GM12878 (cell line): ENCODE data around the gene PIP4K2A. TPM values are rescaled to one million over a fixed set of nuclear protein-coding genes. Genes with fewer than 3 reads are reported as not detected.
A peak's percentile ranks its signal among the peaks of the same experiment; 100 is the strongest.

Experiments used
- ATAC-seq: fragments of 200-7000 bp; cut with Tn5 transposase; 3 replicates; pipeline ENCODE4 v1.9.1; 2020; ENCODE audit warnings: mild to moderate bottlenecking, moderate library complexity
- BruUV-seq: library from RNA; stranded (reverse); fragments of 400-500 nt; replicated peaks from 2 replicates; lab custom pipeline; 2021; lab: Mats Ljungman, UMichigan
- CTCF ChIA-PET: fragments of 300-600 bp; sonication (Branson Sonifier 250); formaldehyde crosslinking; extraction: SDS; loops from one replicate; lab custom pipeline; 2021; ENCODE audit warnings: inconsistent platforms; lab: Yijun Ruan, JAX
- POLR2A ChIA-PET: fragments of 350-600 bp; formaldehyde crosslinking; extraction: SDS; loops from one replicate; lab custom pipeline; 2021; ENCODE audit warnings: inconsistent platforms; lab: Charles Lee
- RAD21 ChIA-PET: fragments of 300-600 bp; sonication (Branson Sonifier 250); formaldehyde crosslinking; loops from one replicate; lab custom pipeline; 2023; ENCODE audit warnings: antibody characterized with exemption; ENCODE audit not compliant: unreplicated experiment; lab: Charles Lee
- SMC1A ChIA-PET: fragments of 300-600 bp; sonication (Branson Sonifier 250); formaldehyde crosslinking; loops from one replicate; lab custom pipeline; 2023; ENCODE audit not compliant: unreplicated experiment, uncharacterized antibody; lab: Charles Lee
- DNase-seq: peaks from one replicate; pipeline ENCODE4 v3.0.0-alpha.2; 2011; ENCODE audit warnings: low read depth, low spot score
- FAIRE-seq: peaks from 3 replicates; lab custom pipeline; 2011; peaks lifted over from hg19 to GRCh38; lab: Jason Lieb, UNC
- H2AFZ ChIP-seq: 2 replicates; pipeline ENCODE4 v1.6.0; 2011; ENCODE audit warnings: low read depth, low read length, control low read depth; ENCODE audit not compliant: control insufficient read depth
- H3K27ac ChIP-seq: 2 replicates; pipeline ENCODE4 v1.5.1; 2011; ENCODE audit warnings: control low read depth; ENCODE audit not compliant: control insufficient read depth, insufficient read depth
- H3K27me3 ChIP-seq, 2 experiments: replicated peaks in 1 of 2; 2 replicates each; pipeline versions ENCODE4 v1.6.0 to v1.6.1; 2011; ENCODE audit warnings: low read length in 1 of 2; ENCODE audit not compliant: control insufficient read depth in 2 of 2, insufficient read depth in 2 of 2
- H3K36me3 ChIP-seq, 2 experiments: 2 replicates each; pipeline ENCODE4 v1.5.1; 2011; ENCODE audit warnings: low read length in 1 of 2; ENCODE audit not compliant: control insufficient read depth in 2 of 2, insufficient read depth in 2 of 2
- H3K4me1 ChIP-seq: 2 replicates; pipeline ENCODE4 v1.6.1; 2011; ENCODE audit warnings: mild to moderate bottlenecking, low read length, moderate library complexity, mixed read lengths; ENCODE audit not compliant: control insufficient read depth, insufficient read depth
- H3K4me2 ChIP-seq: 2 replicates; pipeline ENCODE4 v1.6.0; 2011; ENCODE audit warnings: control low read depth; ENCODE audit not compliant: control insufficient read depth, insufficient read depth
- H3K4me3 ChIP-seq: fragments of 200-600 bp; sonication (generic); 2 replicates; pipeline ENCODE4 v1.5.1; 2016
- H3K79me2 ChIP-seq: 2 replicates; pipeline ENCODE4 v1.6.0; 2011; ENCODE audit warnings: low read length; ENCODE audit not compliant: control insufficient read depth, insufficient read depth
- H3K9ac ChIP-seq: 2 replicates; pipeline ENCODE4 v1.8.0; 2011; ENCODE audit warnings: low read length, control low read depth, mixed read lengths; ENCODE audit not compliant: control insufficient read depth, insufficient read depth
- H3K9me3 ChIP-seq: replicated peaks from 3 replicates; pipeline ENCODE4 v1.5.1; 2011; ENCODE audit warnings: mild to moderate bottlenecking, low read length; ENCODE audit not compliant: control insufficient read depth, insufficient read depth
- H4K20me1 ChIP-seq: 2 replicates; pipeline ENCODE4 v1.6.0; 2011; ENCODE audit not compliant: control insufficient read depth, insufficient read depth
- CTCF ChIP-seq, 3 experiments: IDR thresholded peaks in 2 of 3; conservative IDR thresholded peaks in 1 of 3; 2 replicates each; pipeline ENCODE4 v1.5.1; 2011; ENCODE audit warnings: low read depth in 3 of 3, low read length in 3 of 3, mild to moderate bottlenecking in 3 of 3, control low read depth in 2 of 3, moderate library complexity in 2 of 3, inconsistent platforms in 1 of 3, mixed read lengths in 1 of 3; ENCODE audit not compliant: control insufficient read depth in 2 of 3, insufficient read depth in 1 of 3; ENCODE audit errors: extremely low read depth in 1 of 3
- ETV6 ChIP-seq, 2 experiments: fragments of 450-650 bp in 1 of 2; IDR thresholded peaks in 1 of 2; conservative IDR thresholded peaks in 1 of 2; 2 replicates each; pipeline ENCODE4 v1.6.1; 2014; ENCODE audit warnings: antibody characterized with exemption in 1 of 2, borderline replicate concordance in 1 of 2, low read depth in 1 of 2, mild to moderate bottlenecking in 1 of 2, moderate library complexity in 1 of 2
- HDAC6 ChIP-seq: fragments of 200-600 bp; sonication (generic); IDR thresholded peaks from one replicate; pipeline ENCODE4 v1.8.0; 2017; ENCODE audit warnings: antibody characterized with exemption; ENCODE audit not compliant: unreplicated experiment
- HDGF ChIP-seq: fragments of 450-650 bp; IDR thresholded peaks from 2 replicates; pipeline ENCODE4 v1.6.1; 2016; ENCODE audit warnings: antibody characterized with exemption
- IRF3 ChIP-seq: fragments of 450-650 bp; IDR thresholded peaks from 2 replicates; pipeline ENCODE4 v1.6.1; 2014; ENCODE audit warnings: mild to moderate bottlenecking
- POLR2A ChIP-seq: IDR thresholded peaks from 2 replicates; pipeline ENCODE4 v1.6.1; 2011; ENCODE audit warnings: low read depth, mild to moderate bottlenecking, low read length
- RAD21 ChIP-seq: IDR thresholded peaks from 2 replicates; pipeline ENCODE4 v1.6.1; 2011; ENCODE audit warnings: mild to moderate bottlenecking, low read depth, low read length, moderate library complexity; ENCODE audit not compliant: insufficient read depth
- RBBP5 ChIP-seq: fragments of 200-600 bp; sonication (generic); conservative IDR thresholded peaks from 2 replicates; pipeline ENCODE4 v1.6.1; 2016
- SMAD5 ChIP-seq: IDR thresholded peaks from 2 replicates; pipeline ENCODE4 v1.6.1; 2016; ENCODE audit warnings: antibody characterized with exemption, low read depth
- TCF3 ChIP-seq: IDR thresholded peaks from 2 replicates; pipeline ENCODE4 v1.6.1; 2012; ENCODE audit warnings: low read depth, mild to moderate bottlenecking, low read length, borderline replicate concordance; ENCODE audit not compliant: insufficient read depth
- USF2 ChIP-seq: IDR thresholded peaks from 2 replicates; pipeline ENCODE4 v1.6.1; 2011; ENCODE audit warnings: low read depth, low read length, improper control_type of control experiment, borderline replicate concordance
- ZNF592 ChIP-seq: fragments of 450-650 bp; IDR thresholded peaks from 2 replicates; pipeline ENCODE4 v1.6.1; 2017; ENCODE audit warnings: mild to moderate bottlenecking, moderate library complexity
- WGBS: methylation state at CpG from one replicate; pipeline ENCODE4 v1.1.6; 2016; ENCODE audit warnings: low lambda C conversion rate; ENCODE audit not compliant: insufficient replicate concordance, insufficient coverage; ENCODE audit errors: missing lambda C conversion rate; 5-methylcytosine and 5-hydroxymethylcytosine counted together
- in situ Hi-C: fragments of 300-500 bp; cut with MboI; formaldehyde crosslinking; loops from 9 replicates; pipeline ENCODE4 v1.14.3; 2018; ENCODE audit warnings: mixed read lengths
- intact Hi-C: fragments of 100-400 bp; cut with micrococcal nuclease; formaldehyde crosslinking; loops from one replicate; pipeline ENCODE4 v1.14.2; 2022; ENCODE audit not compliant: unreplicated experiment
- polyA plus RNA-seq, 11 experiments: library from polyadenylated mRNA; depleted of rRNA in 4 of 11; unstranded in 6 of 11; stranded (reverse) in 5 of 11; fragments of >200 nt; fragmentation: Nextera tagmentation in 4 of 11; fragmentation: Illumina TruSeq in 1 of 11; extraction: Ambion mirVana in 4 of 11; extraction: Trizol in 1 of 11; gene quantifications; 1 replicate in 1 of 11; 2 replicates in 10 of 11; pipeline versions ENCODE4 v1.2.1 to v1.2.3, GENCODE V29; 2011 to 2016; ENCODE audit warnings: inconsistent platforms in 2 of 11, missing spikeins in 2 of 11, low read depth in 1 of 11
- total RNA-seq, 4 experiments: library from RNA; depleted of rRNA in 3 of 4; stranded (reverse); fragments of >200 nt in 3 of 4; fragmentation: Illumina TruSeq in 1 of 4; extraction: Trizol in 1 of 4; gene quantifications; 2 replicates each; pipeline versions ENCODE4 v1.2.1 to v1.2.3, GENCODE V29; 2013 to 2021

Gene PIP4K2A
- total and polyA plus RNA-seq, 10 of the 15 experiments (the other 5 are each of a cell fraction or from before 2014, with no cell fraction given) = 54.3 to 139 (median 84.4) TPM

- no peak for TF ChIP-seq ZNF592
- no peak for TF ChIP-seq IRF3
- TF ChIP-seq SMAD5 = no peak
- TF ChIP-seq RBBP5 = no peak
Observed at GRCh38 chr10:22612318-22612717, 102.1 kb downstream of the PIP4K2A start (continued).

GRCh38 chr10:22611425-22612115, 102.8 kb downstream of the PIP4K2A start:
- Histone ChIP-seq H3K79me2 (peaks cover 90% of the 10 kb centered on the region), H3K4me3 (peak overlapping the region; percentile 25), H3K27me3 (no peaks in the 10 kb centered on the region), H4K20me1 (no peaks in the 10 kb centered on the region; the same call in 1 of the 2 replicates), H3K4me1 (peaks cover 69% of the 10 kb centered on the region), H3K36me3 (peaks cover 7 to 27% of the 10 kb centered on the region in 2 experiments; a peak in 3 of 4 replicates), H3K4me2 (peak overlapping the region; percentile 93), H3K9ac (peak overlapping the region; percentile 56), H2AFZ (0 out of 2 replicates have a peak overlapping the region, but pooled peaks have one; percentile 1), H3K27ac (peak overlapping the region; percentile 69), H3K9me3 (peaks cover 2% of the 10 kb centered on the region; the same call in 2 of the 3 replicates)
- in situ Hi-C loops = no loop called here
- ChIA-PET POLR2A (interaction anchor here (1.1 to 10.6 kb wide), 4 partner anchors 15 to 99 kb away, joined by 3 to 82 read pairs (median 4); no protein-coding TSS in a partner anchor), RAD21 (interaction anchor here (0.9 to 3.2 kb wide), 10 partner anchors 11 to 101 kb away, joined by 3 to 13 read pairs (median 4); no protein-coding TSS in a partner anchor), SMC1A (interaction anchor here (0.7 to 14.3 kb wide), 19 partner anchors 10 to 155 kb away, joined by 3 to 139 read pairs (median 3); no protein-coding TSS in a partner anchor), CTCF (interaction anchor here (0.9 to 1.3 kb wide), 4 partner anchors 8 to 57 kb away, joined by 3 to 6 read pairs (median 5); no protein-coding TSS in a partner anchor)
- no TSS peak for BruUV-seq
- intact Hi-C loops = no loop called here
- peak; percentile 49 for ATAC-seq
- WGBS = 6% methylated on average over 8 of the region's 8 CpGs
- peak; percentile 57 for DNase-seq
- FAIRE-seq = peak; percentile 49
- TF ChIP-seq POLR2A (no peak), ETV6 (conservative IDR thresholded peaks at IDR 0.05 in 1 of 2, IDR thresholded peaks at IDR 0.05 in 1 of 2; ENCODE audit: borderline replicate concordance in 1 of 2, low read depth in 1 of 2) (peak in 1 of 2 experiments; percentile 19; a peak in 1 of 4 replicates), TCF3 (no peak), HDGF (0 out of 2 replicates have a peak, but pooled peaks have one; percentile 45), RAD21 (0 out of 2 replicates have a peak, but pooled peaks have one; percentile 5), HDAC6 (peak; percentile 23), CTCF (IDR thresholded peaks at IDR 0.05 in 2 of 3, conservative IDR thresholded peaks at IDR 0.05 in 1 of 3; ENCODE audit: control insufficient read depth in 2 of 3, extremely low read depth in 1 of 3, insufficient read depth in 1 of 3, low read depth in 3 of 3, low read length in 3 of 3) (no peak), USF2 (no peak)
